Esophagus (tissue), 2 donors: ENCODE results near the gene ERC2. TPM values are rescaled to one million over a fixed set of nuclear protein-coding genes. Genes with fewer than 3 reads are reported as not detected.

Experiments
- H3K27ac ChIP-seq, 2 donors: one replicate each; pipeline ENCODE4 v1.5.1; 2013; ENCODE audit warnings: low read depth in 2 of 2, mild to moderate bottlenecking in 2 of 2, inconsistent platforms in 1 of 2, low read length in 1 of 2, moderate library complexity in 1 of 2
- H3K27me3 ChIP-seq, 2 donors: one replicate each; pipeline ENCODE4 v1.6.1; 2013; ENCODE audit warnings: low read length in 2 of 2, control low read depth in 1 of 2, mild to moderate bottlenecking in 1 of 2; ENCODE audit not compliant: insufficient read depth in 2 of 2, control insufficient read depth in 1 of 2
- H3K36me3 ChIP-seq, 2 donors: one replicate each; pipeline ENCODE4 v1.6.1; 2013; ENCODE audit warnings: low read length in 1 of 2; ENCODE audit not compliant: control insufficient read depth in 2 of 2, insufficient read depth in 2 of 2
- H3K4me1 ChIP-seq, 2 donors: one replicate each; pipeline ENCODE4 v1.6.1; 2013; ENCODE audit warnings: low read length in 1 of 2; ENCODE audit not compliant: control insufficient read depth in 2 of 2, insufficient read depth in 2 of 2
- H3K4me3 ChIP-seq, 2 donors: one replicate each; pipeline ENCODE4 v1.5.1; 2013; ENCODE audit warnings: low read length in 2 of 2, mild to moderate bottlenecking in 2 of 2, low read depth in 1 of 2, moderate library complexity in 1 of 2
- H3K9me3 ChIP-seq, 2 donors: one replicate each; pipeline ENCODE4 v1.6.1; 2013; ENCODE audit warnings: mild to moderate bottlenecking in 2 of 2, low read depth in 1 of 2, low read length in 1 of 2, moderate library complexity in 1 of 2; ENCODE audit not compliant: control insufficient read depth in 2 of 2, insufficient read depth in 1 of 2
- WGBS, 2 donors: extraction: QIAGEN DNeasy Blood & Tissue Kit; methylation state at CpG; one replicate each; pipeline ENCODE4 v1.1.7; 2013; 5-methylcytosine and 5-hydroxymethylcytosine counted together
- polyA plus RNA-seq, 2 donors: library from polyadenylated mRNA; stranded (reverse); fragments of 200-250 nt; gene quantifications; one replicate each; pipeline ENCODE4 v1.2.3, GENCODE V29; 2013
- donor health status: healthy with polysubstance abuse.
- donor health status: Bipolar disorder and iron deficiency.

The ERC2 gene
- polyA plus RNA-seq, 2 donors: 0.18 to 0.20 TPM

GRCh38 chr3:56260262-56260661 is 208.0 kb downstream of the ERC2 start:
- no peaks in the 10 kb centered on the region for H3K4me1 ChIP-seq
- no peak overlapping the region for H3K4me3 ChIP-seq
- no peaks in the 10 kb centered on the region for H3K36me3 ChIP-seq
- 91% methylated on average over 5 of the region's 5 CpGs for WGBS, 2 donors
- H3K27me3 ChIP-seq: no peaks in the 10 kb centered on the region
- H3K27ac ChIP-seq: no peak overlapping the region
- no peaks in the 10 kb centered on the region for H3K9me3 ChIP-seq

GRCh38 chr3:56257826-56258225 is 210.4 kb downstream of the ERC2 start:
- WGBS, 2 donors: 62 to 75% methylated on average over 2 of the region's 2 CpGs
- Histone ChIP-seq H3K9me3 (no peaks in the 10 kb centered on the region), H3K4me1 (no peaks in the 10 kb centered on the region), H3K27me3 (no peaks in the 10 kb centered on the region), H3K4me3 (no peak overlapping the region), H3K36me3 (no peaks in the 10 kb centered on the region), H3K27ac (no peak overlapping the region)

- Histone ChIP-seq H3K36me3 (no peaks in the 10 kb centered on the region), H3K4me1 (no peaks in the 10 kb centered on the region), H3K27me3 (no peaks in the 10 kb centered on the region), H3K4me3 (no peak overlapping the region), H3K27ac (no peak overlapping the region), H3K9me3 (no peaks in the 10 kb centered on the region)
- WGBS, 2 donors: 79 to 88% methylated on average over 3 of the region's 3 CpGs
Measured at GRCh38 chr3:56254835-56255234, 213.4 kb downstream of the ERC2 start.

GRCh38 chr3:56253941-56254665 is 214.2 kb downstream of the ERC2 start:
- no peak overlapping the region for H3K4me3 ChIP-seq
- H3K4me1 ChIP-seq: no peaks in the 10 kb centered on the region
- no peak overlapping the region for H3K27ac ChIP-seq
- no peaks in the 10 kb centered on the region for H3K36me3 ChIP-seq
- H3K27me3 ChIP-seq: no peaks in the 10 kb centered on the region
- no peaks in the 10 kb centered on the region for H3K9me3 ChIP-seq
- 47 to 57% methylated on average over 7 of the region's 7 CpGs for WGBS, 2 donors

- 87 to 92% methylated on average over 3 of the region's 3 CpGs for WGBS, 2 donors
- Histone ChIP-seq H3K4me1 (no peaks in the 10 kb centered on the region), H3K9me3 (no peaks in the 10 kb centered on the region), H3K36me3 (no peaks in the 10 kb centered on the region), H3K27me3 (no peaks in the 10 kb centered on the region), H3K27ac (no peak overlapping the region), H3K4me3 (no peak overlapping the region)
Measured at GRCh38 chr3:56251343-56251945, 216.8 kb downstream of the ERC2 start.

- WGBS, 2 donors: 73 to 81% methylated on average over 4 of the region's 4 CpGs
- H3K4me1 ChIP-seq: no peaks in the 10 kb centered on the region
- peaks cover 0 to 2% of the 10 kb centered on the region in 2 donors for H3K27me3 ChIP-seq
- no peaks in the 10 kb centered on the region for H3K9me3 ChIP-seq
- H3K36me3 ChIP-seq: no peaks in the 10 kb centered on the region
- H3K27ac ChIP-seq: no peak overlapping the region
- H3K4me3 ChIP-seq: no peak overlapping the region
Measured at GRCh38 chr3:56248021-56248420, 220.2 kb downstream of the ERC2 start.

GRCh38 chr3:56238299-56238698 is 230.0 kb downstream of the ERC2 start:
- peaks cover 0 to 2% of the 10 kb centered on the region in 2 donors for H3K27me3 ChIP-seq

GRCh38 chr3:56233742-56234141 is 234.5 kb downstream of the ERC2 start:
- H3K9me3 ChIP-seq: no peaks in the 10 kb centered on the region
- no peak overlapping the region for H3K4me3 ChIP-seq
- no peaks in the 10 kb centered on the region for H3K36me3 ChIP-seq
- 87 to 88% methylated on average over 3 of the region's 3 CpGs for WGBS, 2 donors
- no peaks in the 10 kb centered on the region for H3K27me3 ChIP-seq
- H3K27ac ChIP-seq: no peak overlapping the region
- no peaks in the 10 kb centered on the region for H3K4me1 ChIP-seq

More at GRCh38 chr3:56238299-56238698, 230.0 kb downstream of the ERC2 start:
- Histone ChIP-seq H3K4me1 (no peaks in the 10 kb centered on the region), H3K27ac (no peak overlapping the region), H3K36me3 (no peaks in the 10 kb centered on the region), H3K9me3 (no peaks in the 10 kb centered on the region), H3K4me3 (no peak overlapping the region)
- 75 to 85% methylated on average over 2 of the region's 2 CpGs for WGBS, 2 donors

GRCh38 chr3:56229311-56229710 is 239.0 kb downstream of the ERC2 start:
- H3K27ac ChIP-seq: no peak overlapping the region
- 83 to 90% methylated on average over 1 of the region's 1 CpG for WGBS, 2 donors
- no peaks in the 10 kb centered on the region for H3K27me3 ChIP-seq
- no peak overlapping the region for H3K4me3 ChIP-seq
- H3K36me3 ChIP-seq: no peaks in the 10 kb centered on the region
- no peaks in the 10 kb centered on the region for H3K4me1 ChIP-seq
- no peaks in the 10 kb centered on the region for H3K9me3 ChIP-seq

- Histone ChIP-seq H3K27me3 (no peaks in the 10 kb centered on the region), H3K36me3 (no peaks in the 10 kb centered on the region), H3K9me3 (no peaks in the 10 kb centered on the region), H3K4me1 (no peaks in the 10 kb centered on the region), H3K27ac (no peak overlapping the region), H3K4me3 (no peak overlapping the region)
- WGBS, 2 donors: 74 to 75% methylated on average over 2 of the region's 2 CpGs
Measured at GRCh38 chr3:56222866-56223265, 245.4 kb downstream of the ERC2 start.
